Loucy (cell line): ENCODE data around the gene RPL31.

Experiments used
- CTCF ChIP-seq: fragments of 200-600 bp; sonication (generic); conservative IDR thresholded peaks from 2 replicates; pipeline ENCODE4 v1.5.1; 2014; ENCODE audit warnings: mild to moderate bottlenecking, antibody characterized with exemption, low read length
- EZH2phosphoT487 ChIP-seq: fragments of 200-600 bp; IDR thresholded peaks from 2 replicates; pipeline ENCODE4 v1.6.1; 2018; ENCODE audit warnings: antibody characterized with exemption, mild to moderate bottlenecking, moderate library complexity, borderline replicate concordance

GRCh38 chr2:100997509-100998234 is 4.4 kb upstream of the RPL31 start:
- TF ChIP-seq CTCF: no peak
- no peak for TF ChIP-seq EZH2phosphoT487
